ENCODE measurements around the gene MFAP4. TPM values are rescaled to one million over a fixed set of nuclear protein-coding genes. Genes with fewer than 3 reads are reported as not detected.

Gene MFAP4
- total RNA-seq, 1 experiment from 2014 or later: 1.5 TPM

DNA sequence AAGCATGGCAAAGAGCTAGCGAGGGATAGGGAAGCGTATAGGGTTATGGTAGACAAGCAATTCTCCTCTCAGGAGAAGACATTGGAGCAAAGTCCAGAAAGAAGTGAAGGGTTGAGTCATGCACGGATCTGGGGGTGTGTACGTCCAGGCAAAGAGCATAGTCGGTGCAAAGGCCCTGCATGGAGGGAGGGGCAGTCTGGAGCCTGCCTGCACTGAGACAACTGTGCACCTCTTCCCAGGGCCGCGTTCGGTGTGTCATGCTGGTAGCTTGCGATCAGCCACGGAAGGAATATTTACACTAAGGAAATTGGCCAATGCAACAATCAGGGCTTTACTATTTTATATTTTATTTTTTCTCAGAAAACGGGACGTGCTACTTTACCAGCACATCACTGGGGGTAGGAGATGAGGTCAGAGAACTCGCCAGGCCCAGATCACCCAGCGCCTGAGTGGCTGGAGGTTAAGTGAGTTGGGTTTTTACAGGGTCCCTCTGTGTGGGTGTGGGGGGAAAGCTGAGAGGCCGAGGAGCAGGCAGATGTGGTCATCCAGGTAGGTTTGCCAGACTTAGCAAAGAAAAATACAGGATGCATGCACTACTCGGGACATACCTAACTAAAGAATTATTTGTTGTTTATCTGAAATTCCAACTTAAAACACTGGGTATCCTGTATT, 17.7 kb downstream of the MFAP4 start:
- no peak overlapping the region for H3K27ac ChIP-seq (ENCODE audit: insufficient read length, low read depth, low read length)
- no peak overlapping the region; a peak in 1 of 7 replicates for H3K27ac Mint-ChIP-seq
- no peak overlapping the region for H4K91ac ChIP-seq (ENCODE audit: insufficient read length, low read depth, low read length)
- H3K79me2 ChIP-seq (ENCODE audit: insufficient read depth, low read length): no peaks in the 10 kb centered on the region
- H3K9me3 ChIP-seq (ENCODE audit: control insufficient read depth, low read depth, low read length): no peaks in the 10 kb centered on the region
- no peak overlapping the region for H2AK5ac ChIP-seq (ENCODE audit: insufficient read length, low read length)
- H3K4me1 Mint-ChIP-seq: peaks cover 4 to 24% of the 10 kb centered on the region in 2 experiments
- no peak overlapping the region for H3T11ph ChIP-seq (ENCODE audit: low read length)
- H3K79me1 ChIP-seq (ENCODE audit: insufficient read depth, low read depth, low read length, poor library complexity, severe bottlenecking): no peaks in the 10 kb centered on the region
- H3K4ac ChIP-seq (ENCODE audit: low read depth, low read length): no peak overlapping the region
- no peaks in the 10 kb centered on the region; a peak in 1 of 5 replicates for H3K9me3 Mint-ChIP-seq
- no peak for DNase-seq
- no peak overlapping the region for H2BK12ac ChIP-seq (ENCODE audit: insufficient read length, low read depth, low read length)
- H3K4me1 ChIP-seq (ENCODE audit: insufficient read depth, low read length): peaks cover 2% of the 10 kb centered on the region; the same call in 1 of the 2 replicates
- no peak overlapping the region for H3K9ac ChIP-seq (ENCODE audit: extremely low read depth, insufficient read length, low read length)
- H3K36me3 Mint-ChIP-seq (ENCODE audit: insufficient read depth in 1 of 3, low read depth in 3 of 3): peaks cover 0 to 6% (median 5%) of the 10 kb centered on the region in 3 experiments; a peak in 3 of 7 replicates
- no peak overlapping the region for H2BK15ac ChIP-seq (ENCODE audit: low read depth, low read length)
- no peak overlapping the region for H3K14ac ChIP-seq (ENCODE audit: insufficient read depth, low read length)
- no peaks in the 10 kb centered on the region for H3K27me3 Mint-ChIP-seq (ENCODE audit: low read depth)
- no peak overlapping the region for H3K56ac ChIP-seq (ENCODE audit: insufficient read length, low read depth, low read length)
- no peak overlapping the region for H2BK5ac ChIP-seq (ENCODE audit: insufficient read length, low read length)
- WGBS (ENCODE audit: extremely low coverage, insufficient read length, low lambda C conversion rate): no CpG with 5 or more reads among the region's 16 CpGs
- no peak overlapping the region for H3K4me3 Mint-ChIP-seq
- H2BK20ac ChIP-seq (ENCODE audit: low read depth, low read length, poor library complexity, severe bottlenecking): no peak overlapping the region
- no peak overlapping the region for H2AFZ ChIP-seq (ENCODE audit: low read length)
- no peak overlapping the region for H4K8ac ChIP-seq (replicated peaks; ENCODE audit: insufficient read length, low read depth, low read length)
- H4K20me1 ChIP-seq (ENCODE audit: control insufficient read depth, insufficient read depth, insufficient read length): no peaks in the 10 kb centered on the region
- H3K23me2 ChIP-seq (ENCODE audit: insufficient read length, low read depth, low read length, poor library complexity, severe bottlenecking): no peaks in the 10 kb centered on the region
- no peak overlapping the region for H3K18ac ChIP-seq (ENCODE audit: insufficient read length, low read depth, low read length)
- H3K27me3 ChIP-seq (ENCODE audit: insufficient read depth, low read length): no peaks in the 10 kb centered on the region
- H3K4me2 ChIP-seq (ENCODE audit: insufficient read depth, insufficient read length, low read length): no peak overlapping the region
- no peak overlapping the region for H3K23ac ChIP-seq (ENCODE audit: insufficient read length, low read depth, low read length)
- no peak overlapping the region for H2BK120ac ChIP-seq (ENCODE audit: low read depth, low read length, poor library complexity, severe bottlenecking)
- no peak overlapping the region for H4K5ac ChIP-seq (ENCODE audit: insufficient read length, low read depth, low read length)
- TF ChIP-seq, protein P1, sequence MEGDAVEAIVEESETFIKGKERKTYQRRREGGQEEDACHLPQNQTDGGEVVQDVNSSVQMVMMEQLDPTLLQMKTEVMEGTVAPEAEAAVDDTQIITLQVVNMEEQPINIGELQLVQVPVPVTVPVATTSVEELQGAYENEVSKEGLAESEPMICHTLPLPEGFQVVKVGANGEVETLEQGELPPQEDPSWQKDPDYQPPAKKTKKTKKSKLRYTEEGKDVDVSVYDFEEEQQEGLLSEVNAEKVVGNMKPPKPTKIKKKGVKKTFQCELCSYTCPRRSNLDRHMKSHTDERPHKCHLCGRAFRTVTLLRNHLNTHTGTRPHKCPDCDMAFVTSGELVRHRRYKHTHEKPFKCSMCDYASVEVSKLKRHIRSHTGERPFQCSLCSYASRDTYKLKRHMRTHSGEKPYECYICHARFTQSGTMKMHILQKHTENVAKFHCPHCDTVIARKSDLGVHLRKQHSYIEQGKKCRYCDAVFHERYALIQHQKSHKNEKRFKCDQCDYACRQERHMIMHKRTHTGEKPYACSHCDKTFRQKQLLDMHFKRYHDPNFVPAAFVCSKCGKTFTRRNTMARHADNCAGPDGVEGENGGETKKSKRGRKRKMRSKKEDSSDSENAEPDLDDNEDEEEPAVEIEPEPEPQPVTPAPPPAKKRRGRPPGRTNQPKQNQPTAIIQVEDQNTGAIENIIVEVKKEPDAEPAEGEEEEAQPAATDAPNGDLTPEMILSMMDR (conservative IDR thresholded peaks at IDR 0.05): no peak

Measured in H9 (cell line).